Stomach (tissue), 9 donors: ENCODE results near the gene EBF3. TPM values are rescaled to one million over a fixed set of nuclear protein-coding genes. Genes with fewer than 3 reads are reported as not detected.

ENCODE experiments used
- DNase-seq, 2 donors: peaks; one replicate each; pipeline versions ENCODE4 v3.0.0 to v3.0.0-alpha.2; 2013 to 2019
- H3K27ac ChIP-seq, 5 donors: fragments of 200-600 bp in 4 of 5; sonication (generic) in 4 of 5; one replicate each; pipeline ENCODE4 v1.5.1; 2013 to 2019; ENCODE audit warnings: mild to moderate bottlenecking in 1 of 5, moderate library complexity in 1 of 5
- H3K27me3 ChIP-seq, 3 donors: fragments of 200-600 bp; sonication (generic); one replicate each; pipeline ENCODE4 v1.5.1; 2017 to 2019; ENCODE audit warnings: mixed run types in 1 of 3
- H3K36me3 ChIP-seq, 4 donors: fragments of 200-600 bp; sonication (generic); 1 replicate in 3 of 4; 2 replicates in 1 of 4; pipeline ENCODE4 v1.5.1; 2016 to 2019
- H3K4me1 ChIP-seq, 4 donors: fragments of 200-600 bp; sonication (generic); one replicate each; pipeline ENCODE4 v1.5.1; 2016 to 2019
- H3K4me3 ChIP-seq, 4 donors: fragments of 200-600 bp; sonication (generic) in 3 of 4; one replicate each; pipeline ENCODE4 v1.5.1; 2016 to 2019; ENCODE audit warnings: mild to moderate bottlenecking in 1 of 4
- H3K9me3 ChIP-seq, 4 donors: fragments of 200-600 bp; sonication (generic); one replicate each; pipeline ENCODE4 v1.5.1; 2016 to 2019
- EP300 ChIP-seq: sonication (generic); formaldehyde crosslinking; IDR thresholded peaks from one replicate; pipeline ENCODE4 v1.6.1; 2017; ENCODE audit warnings: antibody characterized with exemption
- POLR2A ChIP-seq, 4 donors: fragments of 450-650 bp; IDR thresholded peaks; one replicate each; pipeline ENCODE4 v1.6.1; 2016; ENCODE audit warnings: antibody characterized with exemption in 4 of 4, control low read depth in 2 of 4, mild to moderate bottlenecking in 1 of 4, moderate library complexity in 1 of 4
- POLR2AphosphoS5 ChIP-seq, 3 donors: sonication (generic); formaldehyde crosslinking; IDR thresholded peaks; one replicate each; pipeline ENCODE4 v1.6.1; 2016; ENCODE audit warnings: antibody characterized with exemption in 3 of 3
- WGBS, 5 donors: extraction: QIAGEN DNeasy Blood & Tissue Kit in 3 of 5; methylation state at CpG; one replicate each; pipeline versions ENCODE4 v1.1.5 to v1.1.7; 2013 to 2018; 5-methylcytosine and 5-hydroxymethylcytosine counted together
- intact Hi-C: fragments of 100-400 bp; cut with DNase I; formaldehyde crosslinking; loops from one replicate; pipeline ENCODE4 v1.15.1; 2023; ENCODE audit warnings: low total_unique reads
- polyA plus RNA-seq, 3 donors: library from polyadenylated mRNA; stranded (reverse); fragments of 200-250 nt; gene quantifications; one replicate each; pipeline ENCODE4 v1.2.3, GENCODE V29; 2013
- total RNA-seq, 5 donors: library from RNA; depleted of rRNA; stranded (reverse); fragments of >200 nt; gene quantifications; one replicate each; pipeline versions ENCODE4 v1.1.0 to v1.2.3, GENCODE V29; 2014 to 2016
- TF ChIP-seq, protein P1 (sequence below), 7 experiments: fragments of 450-650 bp in 4 of 7; fragments of 200-600 bp in 3 of 7; sonication (generic) in 3 of 7; IDR thresholded peaks; one replicate each; pipeline ENCODE4 v1.5.1; 2016 to 2019; ENCODE audit warnings: antibody characterized with exemption in 7 of 7, control low read depth in 2 of 7, mild to moderate bottlenecking in 1 of 7
- donor health status: healthy with polysubstance abuse.
- donor health status: Bipolar disorder and iron deficiency.
- donor health status: healthy.

The EBF3 gene
- total and polyA plus RNA-seq, 8 donors = 0.19 to 7.3 (median 0.58) TPM; not detected in 3

DNA sequence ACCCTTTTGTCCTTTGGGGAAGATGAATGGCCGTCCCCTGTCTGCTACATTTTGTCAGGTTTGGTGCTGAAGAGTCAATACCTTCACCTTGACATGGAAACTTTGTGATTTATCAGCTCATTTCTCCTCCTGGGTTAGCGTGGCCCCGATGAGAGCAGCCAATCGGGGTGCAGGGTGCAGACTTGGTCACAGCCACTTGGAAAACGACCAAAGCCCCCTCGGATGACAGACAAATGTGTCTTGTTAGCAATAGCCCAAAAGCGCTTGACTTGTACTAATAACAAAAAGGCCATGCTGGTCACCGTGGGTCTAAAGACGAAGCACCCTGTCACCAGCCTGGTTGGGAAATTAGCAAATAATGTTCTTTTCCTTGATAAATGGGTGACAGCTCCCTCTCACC, 103.7 kb downstream of the EBF3 start:
- intact Hi-C loops = no loop called here
- TF ChIP-seq, protein P1, sequence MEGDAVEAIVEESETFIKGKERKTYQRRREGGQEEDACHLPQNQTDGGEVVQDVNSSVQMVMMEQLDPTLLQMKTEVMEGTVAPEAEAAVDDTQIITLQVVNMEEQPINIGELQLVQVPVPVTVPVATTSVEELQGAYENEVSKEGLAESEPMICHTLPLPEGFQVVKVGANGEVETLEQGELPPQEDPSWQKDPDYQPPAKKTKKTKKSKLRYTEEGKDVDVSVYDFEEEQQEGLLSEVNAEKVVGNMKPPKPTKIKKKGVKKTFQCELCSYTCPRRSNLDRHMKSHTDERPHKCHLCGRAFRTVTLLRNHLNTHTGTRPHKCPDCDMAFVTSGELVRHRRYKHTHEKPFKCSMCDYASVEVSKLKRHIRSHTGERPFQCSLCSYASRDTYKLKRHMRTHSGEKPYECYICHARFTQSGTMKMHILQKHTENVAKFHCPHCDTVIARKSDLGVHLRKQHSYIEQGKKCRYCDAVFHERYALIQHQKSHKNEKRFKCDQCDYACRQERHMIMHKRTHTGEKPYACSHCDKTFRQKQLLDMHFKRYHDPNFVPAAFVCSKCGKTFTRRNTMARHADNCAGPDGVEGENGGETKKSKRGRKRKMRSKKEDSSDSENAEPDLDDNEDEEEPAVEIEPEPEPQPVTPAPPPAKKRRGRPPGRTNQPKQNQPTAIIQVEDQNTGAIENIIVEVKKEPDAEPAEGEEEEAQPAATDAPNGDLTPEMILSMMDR (IDR thresholded peaks at IDR 0.05) = no peak
- TF ChIP-seq POLR2AphosphoS5 (IDR thresholded peaks at IDR 0.05) (no peak), EP300 (no peak), POLR2A (IDR thresholded peaks at IDR 0.05) (no peak)
- peaks cover 0 to 12% (median 2%) of the 10 kb centered on the region in 4 donors for H3K9me3 ChIP-seq
- no peak overlapping the region for H3K4me3 ChIP-seq
- H3K4me1 ChIP-seq = no peaks in the 10 kb centered on the region
- 77 to 84% (median 81%) methylated on average over 9 of the region's 9 CpGs for WGBS, 5 donors
- no peaks in the 10 kb centered on the region for H3K36me3 ChIP-seq
- DNase-seq = no peak
- H3K27ac ChIP-seq = no peak overlapping the region
- H3K27me3 ChIP-seq = peaks cover 0 to 15% (median 0%) of the 10 kb centered on the region in 3 donors

DNA sequence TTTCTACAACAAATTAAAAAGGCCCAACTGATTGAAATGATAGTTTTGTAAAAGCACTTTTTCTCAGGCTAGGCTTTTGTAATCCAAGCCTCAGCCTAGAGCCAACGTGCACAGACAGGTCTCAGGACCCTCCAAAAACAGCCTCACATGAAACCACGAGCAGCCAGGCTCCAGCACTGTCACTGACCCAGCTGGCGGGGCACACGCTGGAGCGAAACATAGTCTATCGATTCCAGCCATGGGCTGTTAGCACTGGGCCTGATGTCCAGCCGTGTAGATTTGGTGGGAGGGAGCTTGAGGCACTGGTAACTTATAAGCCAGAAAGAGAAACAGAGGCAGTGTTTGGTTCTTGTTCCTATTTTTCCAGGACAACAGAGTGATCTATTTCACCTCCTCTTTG, 104.5 kb downstream of the EBF3 start:
- DNase-seq = no peak
- H3K9me3 ChIP-seq = peaks cover 0 to 12% (median 2%) of the 10 kb centered on the region in 4 donors
- no peaks in the 10 kb centered on the region for H3K36me3 ChIP-seq
- no peak overlapping the region for H3K27ac ChIP-seq
- 78 to 94% (median 92%) methylated on average over 7 of the region's 7 CpGs for WGBS, 5 donors
- intact Hi-C loops = no loop called here
- TF ChIP-seq POLR2AphosphoS5 (IDR thresholded peaks at IDR 0.05) = no peak
- no peak overlapping the region for H3K4me3 ChIP-seq
- H3K4me1 ChIP-seq = peaks cover 0 to 1% (median 0%) of the 10 kb centered on the region in 4 donors
- H3K27me3 ChIP-seq = peaks cover 0 to 15% (median 0%) of the 10 kb centered on the region in 3 donors

DNA sequence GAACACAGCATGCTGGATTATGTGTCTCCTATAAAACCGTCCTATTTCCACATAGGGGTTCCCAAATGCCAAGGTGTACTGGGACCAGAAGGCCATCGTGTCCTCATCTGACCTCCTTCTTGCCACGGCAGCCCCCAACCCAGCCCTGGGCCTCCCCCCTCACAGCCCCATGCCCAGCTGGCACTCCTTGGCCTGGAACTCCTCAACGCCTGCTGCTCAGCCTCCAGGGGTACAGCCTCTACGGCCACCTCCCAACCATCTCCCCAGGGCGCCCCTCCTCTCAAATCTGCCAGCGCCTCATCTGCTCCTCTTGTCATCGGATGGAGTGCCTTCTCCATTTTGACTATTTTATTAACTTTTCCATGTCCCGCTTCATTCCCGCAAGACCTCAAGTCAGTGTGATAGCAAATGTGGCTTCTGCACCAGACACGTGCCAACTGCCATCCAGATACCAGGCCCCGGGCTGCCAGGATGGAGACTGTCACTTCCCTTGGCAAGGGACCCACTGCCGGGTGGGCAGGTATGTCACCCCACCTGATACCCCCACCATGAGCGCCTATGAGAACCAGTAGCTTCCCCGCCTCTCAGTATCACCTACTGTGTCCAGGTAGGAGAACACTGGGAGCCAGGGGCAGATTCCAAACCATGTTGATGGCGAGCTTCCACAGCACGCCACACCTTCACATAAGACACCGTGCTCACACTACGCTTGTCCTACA, 106.7 kb downstream of the EBF3 start:
- Histone ChIP-seq H3K36me3 (no peaks in the 10 kb centered on the region), H3K9me3 (peaks cover 0 to 12% (median 2%) of the 10 kb centered on the region in 4 donors), H3K4me1 (peaks cover 0 to 20% (median 13%) of the 10 kb centered on the region in 4 donors), H3K27ac (no peak overlapping the region), H3K27me3 (peaks cover 0 to 27% (median 0%) of the 10 kb centered on the region in 3 donors), H3K4me3 (no peak overlapping the region)
- WGBS, 5 donors = 92 to 96% (median 95%) methylated on average over 19 of the region's 19 CpGs
- intact Hi-C loops = no loop called here
- no peak for TF ChIP-seq POLR2AphosphoS5 (IDR thresholded peaks at IDR 0.05)
- TF ChIP-seq EP300 = no peak
- no peak for TF ChIP-seq POLR2A (IDR thresholded peaks at IDR 0.05)
- TF ChIP-seq, protein P1 (IDR thresholded peaks at IDR 0.05) = no peak
- DNase-seq = no peak

DNA sequence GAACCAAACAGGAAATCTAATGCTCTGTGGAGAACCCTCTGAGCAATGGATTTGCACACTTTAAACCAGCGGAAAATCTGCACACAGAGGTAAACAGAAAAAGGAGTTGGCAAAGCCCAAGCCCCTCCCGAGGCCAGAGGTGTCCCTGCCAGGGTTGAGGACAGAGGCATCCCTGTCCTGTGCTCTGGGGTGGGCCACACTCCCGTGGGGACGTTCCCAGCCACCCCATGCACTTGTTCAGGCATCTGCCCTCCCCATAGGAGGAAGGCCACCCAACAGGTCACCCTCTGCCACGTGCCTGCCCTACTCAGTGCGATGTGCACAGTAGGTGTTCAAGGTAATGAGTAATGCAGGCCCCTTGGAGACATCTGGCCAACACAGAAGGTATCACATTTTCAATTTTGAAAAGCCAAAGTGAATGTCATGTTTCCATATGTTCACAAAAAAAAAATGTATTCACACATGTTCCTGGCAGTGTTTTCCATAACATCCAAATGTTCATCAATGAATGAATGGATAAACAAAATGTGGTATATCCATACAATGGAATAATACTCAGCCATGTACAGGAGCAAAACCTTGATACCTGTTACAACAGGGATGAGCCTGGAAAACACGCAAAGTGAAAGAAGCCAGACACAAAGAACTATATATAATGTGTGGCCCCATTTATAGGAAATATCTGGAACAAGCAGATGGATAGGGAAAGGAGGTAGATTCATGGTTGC, 108.1 kb downstream of the EBF3 start:
- TF ChIP-seq POLR2AphosphoS5 (IDR thresholded peaks at IDR 0.05) (no peak), EP300 (no peak), POLR2A (IDR thresholded peaks at IDR 0.05) (no peak)
- Histone ChIP-seq H3K27me3 (peaks cover 0 to 32% (median 0%) of the 10 kb centered on the region in 3 donors), H3K27ac (no peak overlapping the region), H3K4me3 (no peak overlapping the region), H3K9me3 (peaks cover 0 to 12% (median 2%) of the 10 kb centered on the region in 4 donors), H3K4me1 (peaks cover 0 to 20% (median 13%) of the 10 kb centered on the region in 4 donors), H3K36me3 (no peaks in the 10 kb centered on the region)
- WGBS, 5 donors = 66 to 80% (median 75%) methylated on average over 7 of the region's 7 CpGs
- intact Hi-C loops = no loop called here
- no peak for DNase-seq

DNA sequence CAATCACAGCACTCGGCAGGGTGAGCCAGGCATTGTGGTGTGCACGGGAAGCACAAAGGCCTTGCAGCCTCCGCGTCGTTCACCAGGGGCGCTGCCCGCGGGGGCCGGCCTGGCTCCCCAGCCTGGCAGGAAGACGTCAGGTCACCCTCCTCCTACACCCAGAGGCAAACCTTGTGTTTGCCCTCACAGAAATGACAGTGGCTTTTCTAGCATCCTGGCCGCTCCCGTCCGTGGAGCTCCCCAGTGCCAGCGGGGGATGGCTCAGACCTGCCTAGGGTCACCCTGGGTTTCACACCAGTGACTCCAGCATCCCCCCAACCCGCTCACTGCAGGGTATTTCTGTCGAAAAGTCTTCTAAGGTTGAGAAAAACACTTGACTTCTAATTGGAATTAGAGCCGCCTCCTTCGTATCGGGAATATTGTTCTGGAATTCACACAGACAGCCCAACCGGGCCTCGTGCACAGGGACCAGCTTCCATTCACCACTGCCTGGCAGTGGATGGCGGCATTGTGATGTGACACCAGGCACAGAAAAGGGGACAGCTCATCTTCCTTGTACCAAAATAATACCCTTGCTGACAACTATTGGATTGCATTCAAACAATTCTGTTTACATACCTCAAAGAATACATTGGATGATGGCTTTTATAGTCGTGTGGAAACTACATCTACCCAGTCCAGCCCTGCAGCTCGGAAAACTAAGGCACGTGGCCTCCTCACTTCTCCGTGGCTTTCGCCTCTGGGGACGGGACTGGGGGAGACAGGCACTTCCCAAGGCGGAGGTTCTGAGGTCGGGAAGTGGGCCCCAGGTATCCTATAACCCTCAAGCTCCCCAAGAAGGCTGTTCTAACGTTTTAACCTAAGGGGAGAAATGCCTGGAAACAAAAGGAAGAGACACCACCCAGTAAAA, 109.0 kb downstream of the EBF3 start:
- WGBS, 5 donors = 81 to 90% (median 86%) methylated on average over 31 of the region's 31 CpGs
- H3K27ac ChIP-seq = no peak overlapping the region
- H3K27me3 ChIP-seq = peaks cover 0 to 36% (median 0%) of the 10 kb centered on the region in 3 donors
- no peaks in the 10 kb centered on the region for H3K36me3 ChIP-seq
- H3K9me3 ChIP-seq = peaks cover 0 to 12% (median 2%) of the 10 kb centered on the region in 4 donors
- TF ChIP-seq POLR2AphosphoS5 (IDR thresholded peaks at IDR 0.05) (no peak), EP300 (no peak), POLR2A (IDR thresholded peaks at IDR 0.05) (no peak)
- TF ChIP-seq, protein P1 (IDR thresholded peaks at IDR 0.05) = no peak
- no peak overlapping the region for H3K4me3 ChIP-seq
- H3K4me1 ChIP-seq = peaks cover 0 to 20% (median 13%) of the 10 kb centered on the region in 4 donors
- intact Hi-C loops = no loop called here
- DNase-seq = no peak
